ENCODE measurements around the gene SLC10A3. TPM values are rescaled to one million over a fixed set of nuclear protein-coding genes. Genes with fewer than 3 reads are reported as not detected.

Gene SLC10A3
- total RNA-seq, 1 donor from 2014 or later: 66.2 TPM

- DNase-seq (ENCODE audit: low spot score in 2 of 2): no peak
- no peak for TF ChIP-seq CTCF (IDR thresholded peaks at IDR 0.05)
- Histone ChIP-seq H3K36me3 (peaks cover 0 to 6% of the 10 kb centered on the region in 2 donors), H3K9me3 (no peaks in the 10 kb centered on the region), H3K4me1 (peaks cover 0 to 11% of the 10 kb centered on the region in 2 donors), H3K4me3 (peak overlapping the region in 1 of 2 donors; percentile 81), H3K27ac (peak overlapping the region; percentile 78 to 81), H3K27me3 (no peaks in the 10 kb centered on the region)
- intact Hi-C loops (cut with DNase I): loop anchor here (2.0 to 5.0 kb wide), 2 partner anchors 45 to 51 kb away; partner anchors contain the start of gene GDI1
These were observed 2.7 kb downstream of the SLC10A3 start for GRCh38 chrX:154487518-154488290.

DNA sequence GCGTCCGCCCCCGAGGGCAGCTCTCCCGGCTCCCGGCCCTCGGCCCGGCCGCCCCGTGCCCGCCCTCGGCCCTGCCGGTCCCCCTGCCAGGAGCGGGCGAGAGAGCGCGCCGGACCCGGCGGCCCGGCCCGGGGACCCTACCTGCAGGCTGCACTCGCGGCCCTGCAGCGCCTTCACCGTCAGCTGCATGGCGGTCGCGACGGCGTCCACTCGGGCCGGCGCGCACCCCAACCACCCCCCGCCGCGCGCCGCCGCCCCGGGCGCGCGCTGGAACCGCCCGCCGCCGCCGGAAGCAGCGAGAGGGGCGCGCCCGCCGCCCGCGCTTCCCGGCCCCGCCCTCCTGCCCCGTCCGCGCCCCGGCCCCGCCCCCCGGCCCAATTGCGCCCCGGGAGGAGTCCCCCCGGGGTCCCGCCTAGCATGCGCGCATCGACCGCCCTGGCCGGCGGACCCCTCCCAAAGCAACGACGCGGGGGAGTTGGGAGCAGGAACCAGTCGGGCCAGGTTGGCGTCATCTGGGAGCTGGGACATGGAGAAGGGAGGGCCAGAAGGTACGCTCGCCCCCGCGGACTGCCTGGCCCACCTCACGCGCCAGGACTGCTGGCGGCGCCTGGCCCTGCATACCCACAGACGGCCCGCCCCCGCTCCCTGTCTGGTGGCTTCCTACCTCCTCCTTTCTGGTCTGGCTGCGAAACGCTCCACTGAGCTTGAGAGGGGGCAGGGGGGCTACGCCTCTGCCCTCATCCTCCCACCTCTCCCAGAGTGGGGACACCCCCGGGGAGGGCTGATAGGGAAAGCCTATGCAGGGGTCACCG is 3.8 kb downstream of the SLC10A3 start, which contains the start of gene UBL4A:
TSS of gene UBL4A (minus strand) at position 220 of the 812 bp plus-strand sequence. CDS start at position 189, 31 bp downstream.
- Histone ChIP-seq H3K4me1 (peaks cover 0 to 11% of the 10 kb centered on the region in 2 donors), H3K4me3 (peak within 1 kb of the TSS; percentile 64 to 81), H3K27me3 (no peaks in the 10 kb centered on the region), H3K27ac (peak within 1 kb of the TSS; percentile 78 to 81), H3K9me3 (no peaks in the 10 kb centered on the region), H3K36me3 (peaks cover 0 to 6% of the 10 kb centered on the region in 2 donors)
- peak in 1 of 2 donors; percentile 79 for DNase-seq (ENCODE audit: low spot score in 2 of 2)
- no peak for TF ChIP-seq CTCF (IDR thresholded peaks at IDR 0.05)
- intact Hi-C loops (cut with DNase I): loop anchor here (2.0 to 5.0 kb wide), 2 partner anchors 46 to 50 kb away; partner anchors contain the start of gene GDI1

DNA sequence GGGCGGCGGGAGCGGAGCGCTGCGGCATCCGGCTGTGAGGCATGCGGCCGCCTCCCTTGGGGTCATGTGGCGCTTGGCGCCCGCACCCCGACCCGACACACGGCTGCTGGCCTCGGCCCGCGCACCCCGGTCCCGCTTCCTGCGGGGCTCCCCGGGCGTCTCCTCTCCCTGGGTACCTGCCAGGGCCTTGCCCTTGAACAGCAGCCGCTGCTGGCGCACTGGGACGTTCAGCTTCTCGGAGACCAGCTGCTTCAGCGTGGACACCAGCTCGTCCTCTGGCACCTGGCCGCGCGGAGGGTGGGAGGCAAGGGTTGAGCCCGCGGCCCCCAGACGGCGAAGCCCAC is 4.4 kb downstream of the SLC10A3 start:
- intact Hi-C loops (cut with DNase I): loop anchor here (2.0 to 5.0 kb wide), 2 partner anchors 46 to 49 kb away; partner anchors contain the start of gene GDI1
- peaks cover 0 to 11% of the 10 kb centered on the region in 2 donors for H3K4me1 ChIP-seq

DNA sequence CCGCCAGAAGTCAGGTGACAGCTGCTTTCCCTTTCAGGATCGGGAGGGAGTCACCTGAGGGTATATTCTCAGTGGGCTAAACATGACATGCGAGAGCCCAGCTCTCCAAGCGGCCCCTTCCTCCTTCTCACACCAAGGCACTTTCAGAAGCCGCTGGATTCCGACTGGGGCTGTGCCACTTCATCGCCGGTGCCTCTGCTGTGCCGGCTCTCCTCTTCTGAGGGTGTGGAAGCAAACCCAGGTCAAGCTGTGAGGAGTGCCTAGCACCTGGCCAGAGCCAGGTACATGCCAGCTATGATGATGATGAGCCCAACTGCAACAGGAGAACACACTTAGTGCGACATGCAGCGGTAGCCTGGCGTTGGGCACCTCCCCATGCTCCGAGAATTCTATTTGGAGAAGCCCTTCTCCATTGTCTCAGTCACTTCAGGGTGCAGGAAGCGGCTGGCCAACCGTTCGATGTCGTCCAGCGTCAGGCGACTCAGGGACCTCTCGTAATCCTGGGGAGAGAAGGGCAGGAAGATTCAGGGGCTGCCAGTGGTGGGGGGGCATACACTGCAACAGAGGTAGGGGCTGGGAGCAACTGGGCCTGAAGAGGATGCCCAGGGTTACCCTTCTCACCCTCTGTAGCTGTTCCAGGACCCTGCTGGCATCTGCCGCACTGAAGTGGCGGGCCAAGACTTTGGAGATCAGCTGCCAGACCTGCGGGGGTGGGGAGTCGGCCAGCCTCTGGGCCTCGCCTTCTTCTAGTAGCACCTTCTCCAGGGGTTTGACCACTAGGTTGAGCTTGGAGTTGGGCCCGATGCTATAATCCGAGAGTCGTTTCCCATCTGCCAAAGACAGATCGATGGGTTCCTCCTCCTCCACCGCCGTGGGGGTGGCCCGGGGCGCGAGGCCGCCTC is 5.0 kb downstream of the SLC10A3 start:
- no peaks in the 10 kb centered on the region for H3K9me3 ChIP-seq
- DNase-seq (ENCODE audit: low spot score in 2 of 2): no peak
- intact Hi-C loops (cut with DNase I): loop anchor here (2.0 to 5.0 kb wide), 2 partner anchors 47 to 49 kb away; partner anchors contain the start of gene GDI1
- TF ChIP-seq CTCF (IDR thresholded peaks at IDR 0.05): no peak
- H3K27ac ChIP-seq: peak overlapping the region; percentile 64 to 67
- H3K27me3 ChIP-seq: no peaks in the 10 kb centered on the region
- peak overlapping the region; percentile 64 to 81 for H3K4me3 ChIP-seq
- H3K4me1 ChIP-seq: peaks cover 0 to 11% of the 10 kb centered on the region in 2 donors
- peaks cover 0 to 6% of the 10 kb centered on the region in 2 donors for H3K36me3 ChIP-seq

More for the DNA sequence above, 4.4 kb downstream of the SLC10A3 start:
- Histone ChIP-seq H3K36me3 (peaks cover 0 to 6% of the 10 kb centered on the region in 2 donors), H3K27me3 (no peaks in the 10 kb centered on the region), H3K9me3 (no peaks in the 10 kb centered on the region), H3K4me3 (peak overlapping the region; percentile 64 to 81), H3K27ac (peak overlapping the region; percentile 64 to 67)
- DNase-seq (ENCODE audit: low spot score in 2 of 2): no peak
- no peak for TF ChIP-seq CTCF (IDR thresholded peaks at IDR 0.05)

Data from ascending aorta (tissue), 2 donors.